Ovary (tissue), 9 donors: Measurements from ENCODE around the gene GATA1. TPM values are rescaled to one million over a fixed set of nuclear protein-coding genes. Genes with fewer than 3 reads are reported as not detected.

Source experiments
- DNase-seq, 5 donors: peaks; one replicate each; pipeline ENCODE4 v3.0.0-alpha.2; 2019 to 2020
- H3K27ac ChIP-seq, 2 donors: fragments of 200-600 bp; one replicate each; pipeline versions ENCODE4 v1.5.1 to v1.8.0; 2019 to 2022
- H3K27me3 ChIP-seq: fragments of 200-600 bp; one replicate; pipeline ENCODE4 v1.8.0; 2022
- H3K36me3 ChIP-seq: fragments of 200-600 bp; sonication (generic); one replicate; pipeline ENCODE4 v1.5.1; 2019
- H3K4me1 ChIP-seq: one replicate; pipeline ENCODE4 v1.8.1; 2013; ENCODE audit warnings: mild to moderate bottlenecking, moderate library complexity; ENCODE audit not compliant: insufficient read depth
- H3K4me3 ChIP-seq: fragments of 200-600 bp; sonication (generic); one replicate; pipeline ENCODE4 v1.5.1; 2017
- H3K9me3 ChIP-seq, 2 donors: fragments of 200-600 bp in 1 of 2; sonication (generic) in 1 of 2; one replicate each; pipeline versions ENCODE4 v1.5.1 to v1.8.1; 2013 to 2019; ENCODE audit warnings: mild to moderate bottlenecking in 1 of 2, moderate library complexity in 1 of 2
- EP300 ChIP-seq: sonication (generic); formaldehyde crosslinking; IDR thresholded peaks from one replicate; pipeline ENCODE4 v1.6.1; 2017; ENCODE audit warnings: antibody characterized with exemption
- POLR2A ChIP-seq: fragments of 450-650 bp; IDR thresholded peaks from one replicate; pipeline ENCODE4 v1.6.1; 2017; ENCODE audit warnings: antibody characterized with exemption, mild to moderate bottlenecking, moderate library complexity
- WGBS, 3 donors: extraction: QIAGEN DNeasy Blood & Tissue Kit in 1 of 3; methylation state at CpG; one replicate each; pipeline versions ENCODE4 v1.1.5 to v1.1.7; 2013 to 2017; 5-methylcytosine and 5-hydroxymethylcytosine counted together
- intact Hi-C, 4 donors: fragments of 100-400 bp; cut with DNase I; formaldehyde crosslinking; loops; one replicate each; pipeline versions ENCODE4 v1.11.0 to v1.15.1; 2022 to 2023
- polyA plus RNA-seq, 2 donors: library from polyadenylated mRNA; stranded (reverse); fragments of 200-250 nt in 1 of 2; fragments of 350-450 nt in 1 of 2; fragmentation: Illumina TruSeq in 1 of 2; extraction: RNeasy Lipid Tissue Mini Kit (QIAGEN cat#74804) in 1 of 2; gene quantifications; one replicate each; pipeline ENCODE4 v1.2.3, GENCODE V29; 2013 to 2014
- total RNA-seq, 7 donors: library from RNA; depleted of rRNA in 2 of 7; stranded (reverse); fragments of >200 nt in 2 of 7; fragmentation: NEBNext Ultra II Directional in 3 of 7; extraction: Animal tissue kit (Norgen Biotek cat#: 25700) in 3 of 7; gene quantifications; one replicate each; pipeline versions ENCODE4 v1.1.0 to v1.2.4, GENCODE V29; 2016 to 2023
- TF ChIP-seq, protein P1 (sequence below), 3 donors: fragments of 450-650 bp in 2 of 3; fragments of 200-600 bp in 1 of 3; IDR thresholded peaks; one replicate each; pipeline versions ENCODE4 v1.5.1 to v1.8.0; 2016 to 2022; ENCODE audit warnings: antibody characterized with exemption in 3 of 3, mild to moderate bottlenecking in 1 of 3
- donor health status: DM: no; HTN: no; CAD: no; lungs with moderate emphysema.
- donor health status: DM: no; HTN: no; CAD: no.
- donor health status: Bipolar disorder and iron deficiency.
- donor health status: DM: yes; HTN: yes; CAD: no.
- donor health status: DM: no; HTN: no; CAD: no.
- donor health status: DM: yes; HTN: yes; CAD: no.

Gene GATA1
- total and polyA plus RNA-seq, 9 donors, result 0.08 to 0.46 TPM; not detected in 7

GRCh38 chrX:48826876-48827653, 40.7 kb downstream of the GATA1 start:
- TF ChIP-seq, protein P1, sequence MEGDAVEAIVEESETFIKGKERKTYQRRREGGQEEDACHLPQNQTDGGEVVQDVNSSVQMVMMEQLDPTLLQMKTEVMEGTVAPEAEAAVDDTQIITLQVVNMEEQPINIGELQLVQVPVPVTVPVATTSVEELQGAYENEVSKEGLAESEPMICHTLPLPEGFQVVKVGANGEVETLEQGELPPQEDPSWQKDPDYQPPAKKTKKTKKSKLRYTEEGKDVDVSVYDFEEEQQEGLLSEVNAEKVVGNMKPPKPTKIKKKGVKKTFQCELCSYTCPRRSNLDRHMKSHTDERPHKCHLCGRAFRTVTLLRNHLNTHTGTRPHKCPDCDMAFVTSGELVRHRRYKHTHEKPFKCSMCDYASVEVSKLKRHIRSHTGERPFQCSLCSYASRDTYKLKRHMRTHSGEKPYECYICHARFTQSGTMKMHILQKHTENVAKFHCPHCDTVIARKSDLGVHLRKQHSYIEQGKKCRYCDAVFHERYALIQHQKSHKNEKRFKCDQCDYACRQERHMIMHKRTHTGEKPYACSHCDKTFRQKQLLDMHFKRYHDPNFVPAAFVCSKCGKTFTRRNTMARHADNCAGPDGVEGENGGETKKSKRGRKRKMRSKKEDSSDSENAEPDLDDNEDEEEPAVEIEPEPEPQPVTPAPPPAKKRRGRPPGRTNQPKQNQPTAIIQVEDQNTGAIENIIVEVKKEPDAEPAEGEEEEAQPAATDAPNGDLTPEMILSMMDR (IDR thresholded peaks at IDR 0.05), result no peak
- TF ChIP-seq EP300, result no peak
- TF ChIP-seq POLR2A, result no peak
- no peak for DNase-seq
- Histone ChIP-seq H3K36me3 (no peaks in the 10 kb centered on the region), H3K27me3 (no peaks in the 10 kb centered on the region), H3K27ac (no peak overlapping the region), H3K4me3 (no peak overlapping the region), H3K9me3 (no peaks in the 10 kb centered on the region), H3K4me1 (no peaks in the 10 kb centered on the region)
- 64 to 78% (median 72%) methylated on average over 55 to 73 of the region's 73 CpGs for WGBS, 3 donors
- intact Hi-C loops, result no loop called here

DNA sequence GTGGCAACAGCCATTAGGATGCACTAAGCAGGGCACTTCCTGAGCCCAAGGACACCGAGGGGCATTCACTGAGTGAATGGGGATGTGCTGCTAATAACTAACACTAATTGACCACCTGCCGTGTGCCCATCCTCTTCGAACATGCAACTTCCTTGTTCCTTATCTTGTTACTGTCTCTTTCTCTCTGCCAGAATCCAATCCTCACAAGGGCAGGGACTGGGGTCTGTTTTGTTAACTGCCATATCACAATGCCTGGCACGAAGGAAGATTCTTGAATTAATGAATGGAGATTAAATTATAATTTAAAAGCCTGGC, 41.2 kb downstream of the GATA1 start:
- Histone ChIP-seq H3K9me3 (no peaks in the 10 kb centered on the region), H3K4me3 (no peak overlapping the region), H3K27me3 (no peaks in the 10 kb centered on the region), H3K27ac (no peak overlapping the region), H3K4me1 (no peaks in the 10 kb centered on the region), H3K36me3 (no peaks in the 10 kb centered on the region)
- no peak for DNase-seq
- intact Hi-C loops, result no loop called here
- TF ChIP-seq POLR2A (no peak), EP300 (no peak)
- TF ChIP-seq, protein P1 (IDR thresholded peaks at IDR 0.05), result no peak
- WGBS, 3 donors, result 73 to 80% (median 75%) methylated on average over 4 of the region's 4 CpGs

GRCh38 chrX:48829016-48829735, 42.8 kb downstream of the GATA1 start:
- Histone ChIP-seq H3K27me3 (no peaks in the 10 kb centered on the region), H3K36me3 (no peaks in the 10 kb centered on the region), H3K27ac (no peak overlapping the region), H3K4me1 (no peaks in the 10 kb centered on the region), H3K4me3 (no peak overlapping the region), H3K9me3 (no peaks in the 10 kb centered on the region)
- no peak for DNase-seq
- WGBS, 3 donors, result 81 to 88% (median 85%) methylated on average over 20 to 24 of the region's 24 CpGs
- intact Hi-C loops, result no loop called here
- no peak for TF ChIP-seq POLR2A
- TF ChIP-seq, protein P1 (IDR thresholded peaks at IDR 0.05), result no peak
- TF ChIP-seq EP300, result no peak

- WGBS, 3 donors, result 33 to 55% (median 41%) methylated on average over 34 to 58 of the region's 58 CpGs
- TF ChIP-seq, protein P1 (IDR thresholded peaks at IDR 0.05), result no peak
- TF ChIP-seq EP300 (no peak), POLR2A (no peak)
- H3K4me1 ChIP-seq, result no peaks in the 10 kb centered on the region
- H3K36me3 ChIP-seq, result no peaks in the 10 kb centered on the region
- H3K4me3 ChIP-seq, result no peak overlapping the region
- no peaks in the 10 kb centered on the region for H3K9me3 ChIP-seq
- H3K27me3 ChIP-seq, result no peaks in the 10 kb centered on the region
- H3K27ac ChIP-seq, result no peak overlapping the region
- DNase-seq, result no peak
- intact Hi-C loops, result no loop called here
Observed at GRCh38 chrX:48831136-48831908, 44.9 kb downstream of the GATA1 start.
